ENCODE data around the gene TGM2.

DNA sequence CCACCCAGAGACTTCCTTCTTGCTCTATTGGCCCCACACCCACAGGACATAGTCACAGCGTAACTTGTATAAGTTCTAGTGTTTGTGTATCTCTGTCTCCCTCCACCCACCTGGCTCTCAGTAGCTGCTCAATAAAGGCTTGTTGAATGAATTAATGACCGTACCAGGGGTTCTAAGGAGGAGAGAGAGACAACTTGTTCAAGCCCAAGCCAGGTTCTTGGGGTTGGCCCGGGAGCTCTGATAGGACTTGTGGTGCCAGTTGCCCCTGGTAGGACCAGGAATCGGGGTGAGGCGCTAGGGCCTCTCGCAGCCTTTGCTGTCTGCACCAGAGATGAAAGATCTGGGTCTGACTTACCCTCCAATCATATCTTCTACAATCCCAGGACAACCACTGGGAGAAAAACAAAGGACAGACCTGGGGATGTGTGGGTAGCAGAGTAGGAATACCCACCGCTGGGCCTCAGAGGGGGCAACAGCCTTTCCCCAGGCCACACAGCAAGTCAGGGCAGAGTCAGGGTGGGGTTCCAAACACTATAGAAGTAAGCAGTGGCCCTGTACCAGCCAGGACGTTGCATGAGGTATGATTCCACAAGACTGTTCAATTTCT lies 5.3 kb upstream of the TGM2 start:
- TF ChIP-seq POLR2A (IDR thresholded peaks at IDR 0.05) (no peak), CTCF (IDR thresholded peaks at IDR 0.05) (no peak)
